Adrenal gland (tissue), 12 donors: ENCODE results near the gene CFAP58. TPM values are rescaled to one million over a fixed set of nuclear protein-coding genes. Genes with fewer than 3 reads are reported as not detected.
A peak's percentile ranks its signal among the peaks of the same experiment; 100 is the strongest.

Source experiments
- DNase-seq, 7 donors: peaks; one replicate each; pipeline ENCODE4 v3.0.0-alpha.2; 2019 to 2020
- H3K27ac ChIP-seq, 5 donors: fragments of 200-600 bp; sonication (generic) in 4 of 5; 1 replicate in 3 of 5; 2 replicates in 2 of 5; pipeline versions ENCODE4 v1.5.1 to v1.8.0; 2016 to 2020; ENCODE audit warnings: mild to moderate bottlenecking in 1 of 5
- H3K27me3 ChIP-seq: fragments of 200-600 bp; 2 replicates; pipeline ENCODE4 v1.8.0; 2021
- H3K36me3 ChIP-seq, 2 donors: fragments of 200-600 bp; replicated peaks in 1 of 2; 1 replicate in 1 of 2; 2 replicates in 1 of 2; pipeline versions ENCODE4 v1.5.1 to v1.8.0; 2018 to 2022
- H3K4me1 ChIP-seq, 2 donors: fragments of 200-600 bp; replicated peaks in 1 of 2; 1 replicate in 1 of 2; 2 replicates in 1 of 2; pipeline versions ENCODE4 v1.5.1 to v1.8.0; 2018 to 2021
- H3K4me3 ChIP-seq, 4 donors: fragments of 200-600 bp; sonication (generic) in 3 of 4; one replicate each; pipeline ENCODE4 v1.5.1; 2016 to 2018
- H3K9me3 ChIP-seq, 3 donors: fragments of 200-600 bp; sonication (generic) in 1 of 3; replicated peaks in 1 of 3; 1 replicate in 2 of 3; 2 replicates in 1 of 3; pipeline versions ENCODE4 v1.5.1 to v1.8.0; 2016 to 2021
- CTCF ChIP-seq, 6 experiments: fragments of 450-650 bp in 4 of 6; fragments of 200-600 bp in 2 of 6; sonication (generic) in 1 of 6; IDR thresholded peaks; 1 replicate in 5 of 6; 2 replicates in 1 of 6; pipeline versions ENCODE4 v1.5.1 to v1.8.0; 2016 to 2021; ENCODE audit warnings: antibody characterized with exemption in 6 of 6, mild to moderate bottlenecking in 2 of 6, moderate library complexity in 1 of 6
- POLR2A ChIP-seq, 2 donors: fragments of 450-650 bp; IDR thresholded peaks; one replicate each; pipeline ENCODE4 v1.6.1; 2017; ENCODE audit warnings: antibody characterized with exemption in 2 of 2, mild to moderate bottlenecking in 2 of 2, moderate library complexity in 1 of 2
- WGBS, 4 donors: extraction: QIAGEN DNeasy Blood & Tissue Kit in 2 of 4; methylation state at CpG; one replicate each; pipeline versions ENCODE4 v1.1.5 to v1.1.7; 2013 to 2017; 5-methylcytosine and 5-hydroxymethylcytosine counted together
- intact Hi-C, 2 donors: fragments of 100-400 bp; cut with DNase I; formaldehyde crosslinking; loops; one replicate each; pipeline versions ENCODE4 v1.14.1 to v1.15.0; 2022 to 2023
- polyA plus RNA-seq, 3 donors: library from polyadenylated mRNA; stranded (reverse); fragments of 200-250 nt in 2 of 3; fragments of 350-450 nt in 1 of 3; fragmentation: Illumina TruSeq in 1 of 3; extraction: RNeasy Lipid Tissue Mini Kit (QIAGEN cat#74804) in 1 of 3; gene quantifications; one replicate each; pipeline ENCODE4 v1.2.3, GENCODE V29; 2013 to 2014
- total RNA-seq, 9 donors: library from RNA; depleted of rRNA in 4 of 9; stranded (reverse); fragments of >200 nt in 4 of 9; fragments of 120-200 nt in 1 of 9; fragmentation: NEBNext Ultra II Directional in 1 of 9; extraction: Animal tissue kit (Norgen Biotek cat#: 25700) in 1 of 9; gene quantifications; one replicate each; pipeline versions ENCODE4 v1.1.0 to v1.2.4, GENCODE V29; 2013 to 2023
- donor health status: healthy with polysubstance abuse.
- donor health status: Bipolar disorder and iron deficiency.
- donor health status: DM: yes; HTN: yes; CAD: no.
- donor health status: DM: no; HTN: no; CAD: no.
- donor health status: DM: no; HTN: no; CAD: no.
- donor health status: DM: yes; HTN: yes; CAD: no.

Gene CFAP58
- total and polyA plus RNA-seq, 12 donors, result 0.11 to 2.9 (median 0.85) TPM

GRCh38 chr10:104415526-104416165 is 62.0 kb downstream of the CFAP58 start:
- Histone ChIP-seq H3K4me1 (no peaks in the 10 kb centered on the region), H3K36me3 (no peaks in the 10 kb centered on the region), H3K27me3 (no peaks in the 10 kb centered on the region), H3K4me3 (no peak overlapping the region), H3K27ac (no peak overlapping the region), H3K9me3 (no peaks in the 10 kb centered on the region)
- no peak for DNase-seq
- WGBS, 4 donors, result 74 to 87% (median 76%) methylated on average over 7 of the region's 7 CpGs
- TF ChIP-seq POLR2A (IDR thresholded peaks at IDR 0.05) (no peak), CTCF (IDR thresholded peaks at IDR 0.05) (no peak)
- intact Hi-C loops, result no loop called here

GRCh38 chr10:104416851-104417250 is 63.2 kb downstream of the CFAP58 start:
- no peak overlapping the region for H3K27ac ChIP-seq
- no peak for DNase-seq
- no peaks in the 10 kb centered on the region for H3K9me3 ChIP-seq
- 92 to 100% (median 96%) methylated on average over 1 of the region's 1 CpG for WGBS, 4 donors
- no peaks in the 10 kb centered on the region for H3K27me3 ChIP-seq
- intact Hi-C loops, result no loop called here
- no peaks in the 10 kb centered on the region for H3K4me1 ChIP-seq
- no peak for TF ChIP-seq CTCF (IDR thresholded peaks at IDR 0.05)
- TF ChIP-seq POLR2A (IDR thresholded peaks at IDR 0.05), result no peak
- no peak overlapping the region for H3K4me3 ChIP-seq
- H3K36me3 ChIP-seq, result no peaks in the 10 kb centered on the region

GRCh38 chr10:104417637-104418292 is 64.1 kb downstream of the CFAP58 start:
- no peak overlapping the region for H3K4me3 ChIP-seq
- intact Hi-C loops, result no loop called here
- no peaks in the 10 kb centered on the region for H3K4me1 ChIP-seq
- H3K27ac ChIP-seq, result no peak overlapping the region
- TF ChIP-seq CTCF (IDR thresholded peaks at IDR 0.05), result no peak
- no peak for TF ChIP-seq POLR2A (IDR thresholded peaks at IDR 0.05)
- no peaks in the 10 kb centered on the region for H3K36me3 ChIP-seq
- no peaks in the 10 kb centered on the region for H3K9me3 ChIP-seq
- WGBS, 4 donors, result 71 to 81% (median 74%) methylated on average over 6 of the region's 6 CpGs
- no peak for DNase-seq
- no peaks in the 10 kb centered on the region for H3K27me3 ChIP-seq

GRCh38 chr10:104424719-104425118 is 71.1 kb downstream of the CFAP58 start:
- H3K9me3 ChIP-seq, result no peaks in the 10 kb centered on the region
- no peak overlapping the region for H3K27ac ChIP-seq
- WGBS, 4 donors, result 23 to 55% (median 50%) methylated on average over 1 of the region's 1 CpG
- DNase-seq, result peak in 2 of 7 donors; percentile 3 to 15
- no peaks in the 10 kb centered on the region for H3K36me3 ChIP-seq
- no peaks in the 10 kb centered on the region for H3K27me3 ChIP-seq
- H3K4me1 ChIP-seq, result no peaks in the 10 kb centered on the region
- no peak overlapping the region for H3K4me3 ChIP-seq
- TF ChIP-seq CTCF (IDR thresholded peaks at IDR 0.05) (no peak), POLR2A (IDR thresholded peaks at IDR 0.05) (no peak)
- intact Hi-C loops, result no loop called here
